ENCODE data around the gene FAM241B.

FAM241B gene

GRCh38 chr10:69666756-69667155 lies 36.7 kb downstream of the FAM241B start:
- no peak overlapping the region for H3K4me3 ChIP-seq (ENCODE audit: low read depth, low read length)
- no peak for DNase-seq (ENCODE audit: low read depth)
- no peak for TF ChIP-seq CTCF (conservative IDR thresholded peaks at IDR 0.05; ENCODE audit: low read depth, low read length)

GRCh38 chr10:69668721-69669120 lies 38.7 kb downstream of the FAM241B start:
- TF ChIP-seq CTCF (conservative IDR thresholded peaks at IDR 0.05; ENCODE audit: low read depth, low read length), result peak; percentile 27
- H3K4me3 ChIP-seq (ENCODE audit: low read depth, low read length), result no peak overlapping the region
- DNase-seq (ENCODE audit: low read depth), result peak; percentile 74

GRCh38 chr10:69669409-69669808 lies 39.4 kb downstream of the FAM241B start:
- DNase-seq (ENCODE audit: low read depth), result no peak
- H3K4me3 ChIP-seq (ENCODE audit: low read depth, low read length), result no peak overlapping the region
- TF ChIP-seq CTCF (conservative IDR thresholded peaks at IDR 0.05; ENCODE audit: low read depth, low read length), result no peak

- no peak for TF ChIP-seq CTCF (conservative IDR thresholded peaks at IDR 0.05; ENCODE audit: low read depth, low read length)
- H3K4me3 ChIP-seq (ENCODE audit: low read depth, low read length), result no peak overlapping the region
- DNase-seq (ENCODE audit: low read depth), result no peak
Observed at GRCh38 chr10:69673521-69673920, 43.5 kb downstream of the FAM241B start.

GRCh38 chr10:69674786-69675185 lies 44.7 kb downstream of the FAM241B start:
- no peak for DNase-seq (ENCODE audit: low read depth)
- TF ChIP-seq CTCF (conservative IDR thresholded peaks at IDR 0.05; ENCODE audit: low read depth, low read length), result no peak
- H3K4me3 ChIP-seq (ENCODE audit: low read depth, low read length), result no peak overlapping the region

- TF ChIP-seq CTCF (conservative IDR thresholded peaks at IDR 0.05; ENCODE audit: low read depth, low read length), result no peak
- DNase-seq (ENCODE audit: low read depth), result no peak
- no peak overlapping the region for H3K4me3 ChIP-seq (ENCODE audit: low read depth, low read length)
Observed at GRCh38 chr10:69676301-69676700, 46.3 kb downstream of the FAM241B start.

GRCh38 chr10:69677985-69678654 lies 48.1 kb downstream of the FAM241B start:
- no peak for DNase-seq (ENCODE audit: low read depth)
- TF ChIP-seq CTCF (conservative IDR thresholded peaks at IDR 0.05; ENCODE audit: low read depth, low read length), result no peak
- no peak overlapping the region for H3K4me3 ChIP-seq (ENCODE audit: low read depth, low read length)
